ENCODE results near the gene SEC16B.

Gene SEC16B

DNA sequence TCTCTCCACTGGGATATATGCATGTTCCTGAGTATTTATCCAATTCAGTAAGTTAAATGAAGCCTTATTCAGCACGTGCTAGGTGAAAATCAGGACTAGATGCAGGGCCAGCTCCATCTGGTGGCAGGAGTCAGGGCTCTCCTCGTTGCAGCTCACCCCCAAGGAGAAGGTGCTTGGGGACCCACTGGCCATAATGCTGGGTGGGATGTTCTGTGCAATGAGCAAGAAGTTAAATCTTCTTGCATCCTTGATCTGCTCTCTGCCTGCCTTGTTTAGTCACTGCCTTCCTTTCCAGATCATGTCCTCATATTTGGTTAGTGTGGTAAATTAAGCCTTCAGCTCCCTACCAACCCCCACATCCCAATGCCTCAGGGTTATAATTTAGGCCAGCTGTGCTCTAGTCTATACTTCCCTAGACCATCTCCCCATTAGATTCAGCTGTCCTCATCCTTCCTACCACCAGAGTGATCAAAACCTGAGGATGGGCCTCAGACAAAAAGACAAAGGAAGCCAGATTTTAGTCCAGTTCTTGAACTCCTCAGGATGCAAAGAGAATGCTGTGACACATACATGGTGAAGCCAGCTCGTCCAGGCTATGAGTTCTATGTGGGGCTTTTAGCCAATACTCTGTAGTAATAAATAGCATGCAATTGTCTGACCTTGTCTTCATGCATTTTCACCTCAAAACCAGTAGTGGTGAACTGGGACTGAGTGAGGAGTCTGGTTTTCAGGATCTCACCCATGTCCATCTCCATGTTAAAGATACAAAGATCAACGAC lies 55.9 kb downstream of the SEC16B start:
- in situ Hi-C loops (cut with HindIII; ENCODE audit: low sequenced_read_pairs): no loop called here

DNA sequence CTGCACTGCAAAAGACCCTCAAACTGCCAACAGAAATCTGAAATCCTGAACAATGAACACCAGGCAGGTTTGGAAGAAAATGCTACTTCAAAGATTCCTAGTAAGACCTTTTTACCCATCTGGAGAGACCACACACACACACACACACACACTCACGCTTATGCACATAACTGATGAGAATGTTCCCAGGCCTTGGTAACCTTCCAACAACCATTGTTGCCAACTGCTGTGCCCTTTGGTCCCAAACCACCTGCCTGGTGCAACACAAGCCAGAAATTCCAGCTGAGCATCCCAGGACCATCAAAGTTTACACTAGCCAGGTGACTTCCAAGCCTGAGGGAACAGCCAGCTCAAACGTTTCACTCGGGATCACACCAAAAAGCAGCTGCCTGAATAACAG lies 56.9 kb downstream of the SEC16B start:
- in situ Hi-C loops (cut with HindIII; ENCODE audit: low sequenced_read_pairs): no loop called here

DNA sequence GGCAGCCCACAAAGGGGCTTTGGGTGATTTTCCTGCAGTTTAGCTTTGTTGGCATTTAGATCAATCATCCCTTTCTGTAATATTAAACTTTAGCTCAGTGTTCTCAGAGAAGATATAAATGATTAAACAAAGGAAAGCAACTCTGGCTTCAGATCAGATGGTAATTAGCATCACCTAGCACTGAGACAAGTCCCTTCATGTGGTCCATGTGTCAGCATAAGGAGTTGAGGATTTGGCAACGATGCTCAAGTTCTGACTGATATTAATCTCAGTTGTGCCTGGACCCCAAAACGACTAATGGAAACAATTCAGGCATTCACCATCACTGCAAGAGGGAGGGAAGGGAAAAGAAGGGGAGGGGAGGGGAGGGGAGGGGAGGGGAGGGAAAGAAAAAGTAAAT lies 60.4 kb downstream of the SEC16B start:
- in situ Hi-C loops (cut with HindIII; ENCODE audit: low sequenced_read_pairs): no loop called here

DNA sequence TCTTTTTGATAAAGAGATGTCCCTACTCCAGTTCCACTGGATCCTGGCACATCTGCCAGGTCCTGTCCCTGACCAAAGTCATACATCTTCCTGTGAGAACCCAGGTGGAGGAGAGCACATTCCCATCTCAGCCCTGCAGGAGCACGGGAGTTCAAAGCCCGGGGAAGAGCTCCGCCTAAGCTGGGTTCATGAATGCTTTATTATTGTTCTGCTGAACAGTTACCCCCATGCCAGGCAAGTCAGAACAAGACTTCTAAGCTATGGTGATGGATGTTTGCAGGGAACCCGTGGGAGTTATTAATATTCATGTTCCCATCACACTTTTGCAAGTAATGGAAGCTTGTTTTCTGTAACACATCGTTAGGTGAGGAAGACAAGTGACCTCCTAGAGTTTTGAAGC lies 62.9 kb downstream of the SEC16B start:
- in situ Hi-C loops (cut with HindIII; ENCODE audit: low sequenced_read_pairs): no loop called here

DNA sequence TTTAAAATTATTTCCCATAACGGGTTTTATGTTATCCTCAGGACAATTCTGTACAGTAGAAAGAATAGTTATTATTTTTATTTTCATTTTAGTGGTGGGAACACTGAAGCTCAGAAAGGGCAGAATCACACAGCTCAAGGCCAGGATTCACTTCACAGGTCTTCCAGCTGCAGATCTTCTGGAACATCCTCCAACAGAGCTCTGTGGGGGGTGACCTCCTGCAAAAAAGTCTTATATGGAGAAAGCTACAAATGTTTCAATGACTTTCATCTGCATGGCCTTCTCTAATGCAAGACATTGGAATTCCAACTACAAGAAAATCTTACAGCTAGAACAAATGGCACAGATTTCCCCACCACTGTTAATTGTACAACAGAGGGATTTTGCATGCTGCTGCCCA lies 64.2 kb downstream of the SEC16B start:
- in situ Hi-C loops (cut with HindIII; ENCODE audit: low sequenced_read_pairs): no loop called here

DNA sequence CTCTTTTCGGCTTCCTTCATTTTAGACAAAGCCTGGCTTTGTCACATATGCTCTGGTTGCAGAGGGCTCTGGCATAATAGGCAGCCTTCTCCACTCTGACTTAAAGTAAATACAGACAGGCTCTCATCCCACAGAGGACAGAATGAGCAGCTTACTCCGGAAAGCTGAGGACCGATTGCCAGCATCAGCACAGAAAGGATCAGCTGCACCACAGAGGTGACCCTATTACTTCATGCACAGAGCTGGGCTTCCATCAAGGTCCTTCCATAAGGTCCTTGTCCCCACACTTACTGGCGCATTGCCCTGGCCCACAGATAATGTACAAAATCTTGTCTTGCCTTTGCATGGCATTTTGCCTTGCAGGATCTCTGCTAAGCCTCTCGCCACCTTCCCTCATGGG lies 67.6 kb downstream of the SEC16B start:
- in situ Hi-C loops (cut with HindIII; ENCODE audit: low sequenced_read_pairs): no loop called here

DNA sequence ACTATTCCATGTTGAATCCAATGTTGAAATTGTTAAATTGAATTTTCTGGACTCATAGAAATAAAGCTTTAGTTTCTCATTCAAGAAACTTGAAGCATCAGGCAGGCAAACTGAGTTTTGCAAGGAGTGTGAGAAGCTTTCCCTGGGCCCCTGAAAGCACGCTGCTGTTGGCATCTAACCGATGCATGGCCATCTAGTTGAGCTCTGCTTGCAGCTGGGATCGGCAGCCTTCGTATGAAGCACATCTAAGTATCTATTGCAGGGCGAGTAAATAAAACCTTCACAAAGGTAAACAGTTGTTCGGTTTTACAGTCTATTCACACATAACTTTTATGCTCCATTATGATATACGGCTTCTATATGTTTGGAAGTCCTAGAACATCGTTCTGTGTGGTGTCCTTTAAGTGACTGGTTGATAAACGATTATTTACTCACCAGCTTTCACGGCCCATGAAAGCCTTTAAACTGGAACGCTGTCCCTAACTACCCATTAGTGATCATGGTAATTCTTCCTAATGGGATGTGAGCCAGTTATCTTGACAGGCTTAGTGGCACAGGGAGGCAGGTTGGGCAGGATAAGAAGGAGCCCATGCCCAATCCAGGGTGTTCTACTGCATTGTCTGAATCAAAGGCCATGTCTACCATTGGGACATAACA lies 71.7 kb downstream of the SEC16B start:
- in situ Hi-C loops (cut with HindIII; ENCODE audit: low sequenced_read_pairs): no loop called here

DNA sequence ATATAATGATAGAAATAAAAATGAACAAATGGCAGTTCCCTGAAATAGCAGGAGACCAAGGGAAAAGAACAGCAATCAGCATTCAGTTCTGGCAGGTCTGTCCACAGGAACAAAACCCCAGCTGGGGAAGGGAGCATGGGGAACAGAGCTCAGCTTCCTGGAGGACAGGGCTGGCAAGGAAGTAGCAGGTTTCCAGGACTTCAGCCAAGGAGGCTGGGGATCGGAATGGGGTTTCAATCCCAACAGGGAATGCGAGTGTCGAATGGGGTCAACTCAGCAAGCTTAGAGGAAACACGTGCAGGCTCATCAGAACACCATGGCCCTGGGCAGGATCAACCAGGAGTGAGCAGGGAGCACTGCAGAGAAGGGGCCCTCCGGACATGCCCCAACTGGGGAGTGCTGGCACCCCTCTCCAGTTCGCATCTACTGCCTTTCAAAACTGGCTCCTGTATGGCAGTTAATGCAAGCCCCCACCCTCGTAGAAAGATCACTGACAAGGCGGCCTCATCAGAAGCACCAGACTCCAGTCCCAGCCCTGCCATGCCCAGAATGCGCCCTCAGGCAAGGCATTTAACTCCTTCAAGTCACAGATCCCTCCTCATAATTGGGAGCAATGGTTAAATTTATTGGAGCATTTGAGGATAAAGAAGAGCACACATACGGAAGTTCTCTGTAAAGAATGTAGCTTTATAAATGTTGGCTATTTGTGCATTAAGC lies 72.4 kb downstream of the SEC16B start:
- in situ Hi-C loops (cut with HindIII; ENCODE audit: low sequenced_read_pairs): no loop called here
